HepG2 (cell line): ENCODE results near the gene DAPK1. TPM values are rescaled to one million over a fixed set of nuclear protein-coding genes. Genes with fewer than 3 reads are reported as not detected.

ENCODE experiments used
- ATAC-seq: fragments of 200-7000 bp; cut with Tn5 transposase; 3 replicates; pipeline ENCODE4 v1.9.1; 2020; ENCODE audit warnings: mild to moderate bottlenecking, moderate library complexity
- BruUV-seq: library from RNA; stranded (reverse); fragments of 400-500 nt; replicated peaks from 2 replicates; lab custom pipeline; 2021; lab: Mats Ljungman, UMichigan
- CTCF ChIA-PET: fragments of 300-600 bp; formaldehyde crosslinking; extraction: SDS; loops from one replicate; lab custom pipeline; 2021; ENCODE audit warnings: low total read pairs, inconsistent platforms, low intra/inter-chr PET ratio; lab: Yijun Ruan, JAX
- POLR2A ChIA-PET: fragments of 350-600 bp; sonication (Branson Sonifier 250); formaldehyde crosslinking; loops from one replicate; lab custom pipeline; 2020; ENCODE audit warnings: antibody characterized with exemption, inconsistent platforms; lab: Yijun Ruan, JAX
- DNase-seq: peaks from one replicate; pipeline ENCODE4 v3.0.0-alpha.2; 2015; ENCODE audit warnings: low spot score
- FAIRE-seq: peaks from 3 replicates; lab custom pipeline; 2011; peaks lifted over from hg19 to GRCh38; lab: Jason Lieb, UNC
- H2AFZ ChIP-seq: one replicate; pipeline ENCODE4 v1.6.1; 2011; ENCODE audit warnings: low read length, inconsistent platforms
- H3K27ac ChIP-seq: fragments of 300-600 bp; 3 replicates; pipeline ENCODE4 v1.8.0; 2011; ENCODE audit warnings: mixed run types, mild to moderate bottlenecking, mixed read lengths, low read length, inconsistent platforms; ENCODE audit not compliant: insufficient read depth; ENCODE audit errors: extremely low read length
- H3K27me3 ChIP-seq, 2 experiments: fragments of 200-600 bp in 1 of 2; 2 replicates in 1 of 2; 3 replicates in 1 of 2; pipeline versions ENCODE4 v1.6.0 to v1.8.0; 2011; ENCODE audit warnings: low read length in 2 of 2, mild to moderate bottlenecking in 2 of 2, moderate library complexity in 2 of 2, inconsistent platforms in 1 of 2; ENCODE audit not compliant: insufficient read depth in 2 of 2, control insufficient read depth in 1 of 2
- H3K36me3 ChIP-seq, 2 experiments: fragments of 200-600 bp in 1 of 2; replicated peaks in 1 of 2; 2 replicates in 1 of 2; 3 replicates in 1 of 2; pipeline versions ENCODE4 v1.5.1 to v1.8.0; 2011; ENCODE audit warnings: low read length in 2 of 2, inconsistent platforms in 1 of 2; ENCODE audit not compliant: insufficient read depth in 2 of 2, control insufficient read depth in 1 of 2
- H3K4me1 ChIP-seq: 2 replicates; pipeline ENCODE4 v1.5.1; 2012; ENCODE audit warnings: low read length, inconsistent platforms; ENCODE audit not compliant: insufficient read depth
- H3K4me2 ChIP-seq: 2 replicates; pipeline ENCODE4 v1.6.0; 2011; ENCODE audit warnings: low read depth, low read length, inconsistent platforms
- H3K4me3 ChIP-seq, 3 experiments: fragments of 200-600 bp in 1 of 3; sonication (generic), shearing (Covaris generic) in 1 of 3; replicated peaks in 1 of 3; 2 replicates each; pipeline ENCODE4 v1.5.1; 2011 to 2016; ENCODE audit warnings: low read length in 3 of 3, inconsistent platforms in 2 of 3, low read depth in 2 of 3, mild to moderate bottlenecking in 2 of 3, control low read depth in 1 of 3, mixed read lengths in 1 of 3; ENCODE audit not compliant: insufficient read depth in 1 of 3
- H3K79me2 ChIP-seq: one replicate; pipeline ENCODE4 v1.6.1; 2011; ENCODE audit warnings: low read length, inconsistent platforms; ENCODE audit not compliant: insufficient read depth
- H3K9ac ChIP-seq: 2 replicates; pipeline ENCODE4 v1.6.0; 2011; ENCODE audit warnings: mild to moderate bottlenecking, low read depth, low read length, inconsistent platforms; ENCODE audit not compliant: insufficient read depth
- H3K9me3 ChIP-seq: 2 replicates; pipeline ENCODE4 v1.5.1; 2012; ENCODE audit warnings: mild to moderate bottlenecking, low read length
- H4K20me1 ChIP-seq: 2 replicates; pipeline ENCODE4 v1.6.0; 2011; ENCODE audit warnings: inconsistent platforms, mild to moderate bottlenecking, low read length, moderate library complexity; ENCODE audit not compliant: insufficient read depth
- ARNT2 ChIP-seq: sonication (generic); formaldehyde crosslinking; IDR thresholded peaks from 2 replicates; pipeline ENCODE4 v1.8.0; 2022; ENCODE audit warnings: mild to moderate bottlenecking, low read depth, missing genetic modification reagents, moderate library complexity
- CC2D1A ChIP-seq: sonication (generic); formaldehyde crosslinking; IDR thresholded peaks from 2 replicates; pipeline ENCODE4 v1.8.1; 2023; ENCODE audit warnings: mild to moderate bottlenecking, missing genetic modification reagents
- CCDC6 ChIP-seq: sonication (generic); formaldehyde crosslinking; IDR thresholded peaks from 2 replicates; pipeline ENCODE4 v1.8.1; 2022; ENCODE audit warnings: mild to moderate bottlenecking, missing genetic modification reagents, moderate library complexity
- FOXK1 ChIP-seq: sonication (generic); formaldehyde crosslinking; IDR thresholded peaks from 2 replicates; pipeline ENCODE4 v1.4.0; 2020; ENCODE audit warnings: low read depth, missing genetic modification reagents, borderline replicate concordance
- MYC ChIP-seq: sonication (generic); formaldehyde crosslinking; IDR thresholded peaks from 2 replicates; pipeline ENCODE4 v1.9.0; 2021; ENCODE audit warnings: missing genetic modification reagents, borderline replicate concordance
- PBX2 ChIP-seq: IDR thresholded peaks from 2 replicates; pipeline ENCODE4 v1.6.1; 2016; ENCODE audit warnings: control low read depth
- SNAPC2 ChIP-seq: sonication (generic); formaldehyde crosslinking; IDR thresholded peaks from 2 replicates; pipeline ENCODE4 v1.8.1; 2022; ENCODE audit warnings: mild to moderate bottlenecking, missing genetic modification reagents
- TBL1XR1 ChIP-seq: fragments of 150-350 bp; IDR thresholded peaks from 2 replicates; pipeline ENCODE4 v1.6.1; 2014; ENCODE audit warnings: borderline replicate concordance, low read length; ENCODE audit not compliant: partially characterized antibody
- ZFY ChIP-seq: sonication (generic); formaldehyde crosslinking; IDR thresholded peaks from 2 replicates; pipeline ENCODE4 v1.4.0; 2020; ENCODE audit warnings: missing genetic modification reagents
- ZNF329 ChIP-seq: sonication (generic); formaldehyde crosslinking; IDR thresholded peaks from 2 replicates; pipeline ENCODE4 v1.9.0; 2021; ENCODE audit warnings: low read depth, mild to moderate bottlenecking, missing genetic modification reagents
- ZNF331 ChIP-seq: sonication (generic); formaldehyde crosslinking; IDR thresholded peaks from 2 replicates; pipeline ENCODE4 v1.4.0; 2020; ENCODE audit warnings: missing genetic modification reagents
- ZNF496 ChIP-seq: sonication (generic); formaldehyde crosslinking; IDR thresholded peaks from 2 replicates; pipeline ENCODE4 v1.8.1; 2023; ENCODE audit warnings: mild to moderate bottlenecking, moderate library complexity, missing genetic modification reagents; ENCODE audit not compliant: insufficient replicate concordance
- ZNF652 ChIP-seq: IDR thresholded peaks from 2 replicates; pipeline ENCODE4 v1.6.1; 2016; ENCODE audit warnings: low read depth, borderline replicate concordance
- ZNF703 ChIP-seq: sonication (generic); formaldehyde crosslinking; IDR thresholded peaks from 2 replicates; pipeline ENCODE4 v1.5.1; 2020; ENCODE audit warnings: missing genetic modification reagents, mild to moderate bottlenecking, moderate library complexity, borderline replicate concordance
- ZSCAN25 ChIP-seq: sonication (generic); formaldehyde crosslinking; IDR thresholded peaks from 2 replicates; pipeline ENCODE4 v1.8.0; 2022; ENCODE audit warnings: mild to moderate bottlenecking, missing genetic modification reagents
- WGBS: methylation state at CpG from one replicate; pipeline ENCODE4 v1.1.6; 2017; ENCODE audit warnings: low lambda C conversion rate; 5-methylcytosine and 5-hydroxymethylcytosine counted together
- in situ Hi-C: cut with HindIII; loops from 2 replicates; pipeline ENCODE4 v1.10.0; 2017; ENCODE audit warnings: low pct_unique_long_range_greater_than_20kb; ENCODE audit not compliant: extremely low pct_ligation_motif_present
- intact Hi-C: fragments of 100-400 bp; cut with micrococcal nuclease; formaldehyde crosslinking; loops from one replicate; pipeline ENCODE4 v1.10.0; 2022; ENCODE audit not compliant: unreplicated experiment
- polyA plus RNA-seq, 8 experiments: library from polyadenylated mRNA; depleted of rRNA in 3 of 8; stranded (reverse) in 7 of 8; unstranded in 1 of 8; fragments of >200 nt; fragmentation: Illumina TruSeq in 4 of 8; extraction: Trizol in 4 of 8; gene quantifications; 2 replicates each; pipeline versions ENCODE4 v1.2.1 to v1.2.3, GENCODE V29; 2011 to 2016; ENCODE audit warnings: low read depth in 4 of 8, missing spikeins in 1 of 8, mixed read lengths in 1 of 8; ENCODE audit not compliant: insufficient read depth in 1 of 8
- total RNA-seq, 5 experiments: library from RNA; depleted of rRNA; stranded (reverse); fragments of >200 nt; fragmentation: Illumina TruSeq; extraction: Trizol; gene quantifications; 2 replicates each; pipeline ENCODE4 v1.2.3, GENCODE V29; 2016; ENCODE audit warnings: low read depth in 1 of 5
- TF ChIP-seq, protein P1 (sequence below): sonication (generic); formaldehyde crosslinking; IDR thresholded peaks from 2 replicates; pipeline ENCODE4 v1.8.1; 2023; ENCODE audit warnings: missing genetic modification reagents, inconsistent platforms, borderline replicate concordance
- TF ChIP-seq, protein P2 (sequence below): sonication (generic); formaldehyde crosslinking; conservative IDR thresholded peaks from 2 replicates; pipeline ENCODE4 v1.8.0; 2022; ENCODE audit warnings: missing genetic modification reagents

Gene DAPK1
- total and polyA plus RNA-seq, 2 of the 13 experiments (the other 11 are each of a cell fraction or from before 2014, with no cell fraction given) = 35.7 to 35.9 TPM

DNA sequence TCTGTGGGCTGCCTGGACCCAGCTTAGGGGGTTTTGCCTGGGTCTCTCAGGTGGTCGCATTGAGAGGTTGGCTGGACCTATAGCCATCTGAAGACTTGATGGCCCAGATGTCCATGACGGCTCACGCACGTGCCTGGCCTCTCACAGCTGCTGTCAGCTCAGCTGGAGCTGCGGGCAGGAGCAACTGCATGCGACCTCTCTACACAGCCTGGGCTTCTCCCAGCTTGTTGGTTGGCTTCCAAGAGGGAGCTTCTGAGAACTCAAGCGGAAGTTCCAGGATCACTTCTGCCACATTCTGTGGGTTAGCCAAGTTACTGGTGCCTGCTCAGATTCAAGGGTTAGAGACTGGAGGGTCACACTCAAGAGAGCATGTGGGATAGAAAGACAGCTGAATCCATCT, 99.2 kb downstream of the DAPK1 start:
- TF ChIP-seq, protein P1, sequence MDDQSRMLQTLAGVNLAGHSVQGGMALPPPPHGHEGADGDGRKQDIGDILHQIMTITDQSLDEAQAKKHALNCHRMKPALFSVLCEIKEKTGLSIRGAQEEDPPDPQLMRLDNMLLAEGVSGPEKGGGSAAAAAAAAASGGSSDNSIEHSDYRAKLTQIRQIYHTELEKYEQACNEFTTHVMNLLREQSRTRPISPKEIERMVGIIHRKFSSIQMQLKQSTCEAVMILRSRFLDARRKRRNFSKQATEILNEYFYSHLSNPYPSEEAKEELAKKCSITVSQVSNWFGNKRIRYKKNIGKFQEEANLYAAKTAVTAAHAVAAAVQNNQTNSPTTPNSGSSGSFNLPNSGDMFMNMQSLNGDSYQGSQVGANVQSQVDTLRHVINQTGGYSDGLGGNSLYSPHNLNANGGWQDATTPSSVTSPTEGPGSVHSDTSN (CRISPR knock-in tag) = no peak
- TF ChIP-seq ZFY (CRISPR knock-in tag) = no peak
- TF ChIP-seq CCDC6 (CRISPR knock-in tag) = no peak
- TF ChIP-seq, protein P2, sequence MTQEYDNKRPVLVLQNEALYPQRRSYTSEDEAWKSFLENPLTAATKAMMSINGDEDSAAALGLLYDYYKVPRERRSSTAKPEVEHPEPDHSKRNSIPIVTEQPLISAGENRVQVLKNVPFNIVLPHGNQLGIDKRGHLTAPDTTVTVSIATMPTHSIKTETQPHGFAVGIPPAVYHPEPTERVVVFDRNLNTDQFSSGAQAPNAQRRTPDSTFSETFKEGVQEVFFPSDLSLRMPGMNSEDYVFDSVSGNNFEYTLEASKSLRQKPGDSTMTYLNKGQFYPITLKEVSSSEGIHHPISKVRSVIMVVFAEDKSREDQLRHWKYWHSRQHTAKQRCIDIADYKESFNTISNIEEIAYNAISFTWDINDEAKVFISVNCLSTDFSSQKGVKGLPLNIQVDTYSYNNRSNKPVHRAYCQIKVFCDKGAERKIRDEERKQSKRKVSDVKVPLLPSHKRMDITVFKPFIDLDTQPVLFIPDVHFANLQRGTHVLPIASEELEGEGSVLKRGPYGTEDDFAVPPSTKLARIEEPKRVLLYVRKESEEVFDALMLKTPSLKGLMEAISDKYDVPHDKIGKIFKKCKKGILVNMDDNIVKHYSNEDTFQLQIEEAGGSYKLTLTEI (CRISPR knock-in tag) = no peak
- TF ChIP-seq ZNF496 (CRISPR knock-in tag) = no peak
- no peak for TF ChIP-seq ZNF329 (CRISPR knock-in tag)
- TF ChIP-seq CC2D1A = no peak
- TF ChIP-seq TBL1XR1 = no peak
- TF ChIP-seq ZSCAN25 (CRISPR knock-in tag) = no peak
- no peak for TF ChIP-seq ZNF331
- TF ChIP-seq FOXK1 (CRISPR knock-in tag) = no peak
- TF ChIP-seq ZNF703 (CRISPR knock-in tag) = no peak
- TF ChIP-seq PBX2 = no peak
- TF ChIP-seq MYC (CRISPR knock-in tag) = no peak
- TF ChIP-seq SNAPC2 (CRISPR knock-in tag) = no peak
- no peak for TF ChIP-seq ZNF652 (CRISPR knock-in tag)
- TF ChIP-seq ARNT2 (CRISPR knock-in tag) = no peak
- TF ChIP-seq, all 625 proteins: peak for 0
- no peak overlapping the region for H3K4me3 ChIP-seq
- no peak overlapping the region for H2AFZ ChIP-seq
- no peaks in the 10 kb centered on the region for H3K9me3 ChIP-seq
- CTCF ChIA-PET = no interaction called here
- POLR2A ChIA-PET = no interaction called here
- ATAC-seq (no peak), FAIRE-seq (no peak), DNase-seq (no peak)
- in situ Hi-C loops = no loop called here
- peaks cover 35% of the 10 kb centered on the region for H3K4me1 ChIP-seq
- H3K4me2 ChIP-seq = no peak overlapping the region
- no peak overlapping the region for H3K27ac ChIP-seq
- intact Hi-C loops = no loop called here
- peaks cover 3 to 4% of the 10 kb centered on the region in 2 experiments; a peak in 2 of 5 replicates for H3K36me3 ChIP-seq
- H3K79me2 ChIP-seq = peaks cover 5% of the 10 kb centered on the region
- no peaks in the 10 kb centered on the region for H3K27me3 ChIP-seq
- no peaks in the 10 kb centered on the region for H4K20me1 ChIP-seq
- no peak overlapping the region for H3K9ac ChIP-seq
- no TSS peak for BruUV-seq
- 93% methylated on average over 3 of the region's 7 CpGs for WGBS
